ENCODE data around the gene ITSN2.
A peak's percentile ranks its signal among the peaks of the same experiment; 100 is the strongest.
"Not testable (repeated sequence)": the region's sequence is repeated elsewhere in the genome, so short reads cannot be mapped to it uniquely, and the experiment has no call there.

The ITSN2 gene

DNA sequence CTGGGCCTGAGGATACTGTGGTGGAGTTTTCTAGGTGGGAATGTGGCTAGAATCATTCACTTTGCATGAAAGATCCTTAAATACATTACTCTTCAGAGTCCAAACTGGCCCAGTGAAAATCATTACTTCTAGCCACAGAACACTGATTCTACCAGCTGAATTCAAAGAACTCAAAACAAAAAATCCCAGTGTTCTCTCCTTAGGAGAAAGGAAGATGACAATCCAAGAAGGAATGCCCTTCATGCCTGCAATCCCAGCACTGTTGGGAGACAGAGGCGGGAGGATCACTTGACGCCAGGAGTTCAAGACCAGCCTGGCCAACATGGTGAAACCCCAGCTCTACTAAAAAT, 150.3 kb downstream of the ITSN2 start:
- DNase-seq = no peak

DNA sequence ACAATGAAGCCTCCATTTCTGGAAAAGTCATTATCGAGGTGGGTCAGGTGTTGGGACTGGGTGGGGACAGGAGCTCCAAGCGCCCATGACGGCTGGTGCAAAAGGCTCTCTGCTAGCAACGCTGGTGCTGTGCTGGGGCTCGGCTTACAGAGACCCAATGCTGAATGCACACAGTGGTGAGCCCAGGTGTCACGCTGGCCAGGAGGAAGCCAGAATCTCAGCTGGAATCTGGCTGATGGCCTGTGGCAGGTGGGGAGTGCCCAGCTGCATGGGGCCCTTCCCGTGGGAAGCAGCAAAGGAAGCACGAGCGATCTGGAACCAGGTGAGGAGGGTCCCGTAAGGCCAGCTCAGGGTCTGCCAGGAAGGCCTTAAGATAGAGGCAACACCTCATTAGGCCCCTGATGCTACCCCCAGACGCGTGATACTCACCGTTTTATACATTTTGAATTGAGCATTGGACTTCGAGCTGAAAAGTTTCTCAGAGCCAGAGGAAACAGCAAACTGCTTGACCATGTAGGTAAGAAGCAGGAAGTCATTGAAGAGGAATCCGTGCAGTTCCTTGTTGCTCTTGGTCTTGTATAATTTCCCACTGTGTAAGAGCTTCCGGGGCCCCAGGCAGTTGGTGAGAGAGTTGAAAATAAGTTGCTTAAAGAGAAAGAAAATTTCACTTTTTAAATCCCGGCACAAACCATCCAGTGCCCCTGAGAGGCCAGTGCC, 150.8 kb downstream of the ITSN2 start:
- no peak for DNase-seq

DNA sequence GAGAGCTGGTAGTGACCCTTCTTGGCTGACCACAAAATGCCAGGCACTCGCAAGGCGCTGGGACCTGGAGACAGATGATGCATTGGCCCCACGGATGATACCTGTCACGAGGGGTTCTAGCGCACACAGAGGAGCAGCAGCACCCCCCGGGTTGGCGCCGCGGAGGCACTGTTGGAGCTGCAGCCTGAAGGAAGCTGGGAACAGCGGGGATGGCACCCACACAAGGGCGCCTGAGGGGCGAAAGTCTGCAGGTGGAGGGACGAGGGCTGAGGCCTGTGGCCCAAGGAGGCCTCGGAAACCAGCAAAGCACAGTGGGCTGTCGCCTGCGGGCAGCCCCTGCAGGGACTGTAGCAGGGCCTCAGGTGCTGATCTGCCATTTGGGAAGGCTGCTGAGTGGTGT, 151.8 kb downstream of the ITSN2 start:
- DNase-seq = no peak

- no peak for DNase-seq
Observed at GRCh38 chr2:24207359-24207758, 153.0 kb downstream of the ITSN2 start.

DNA sequence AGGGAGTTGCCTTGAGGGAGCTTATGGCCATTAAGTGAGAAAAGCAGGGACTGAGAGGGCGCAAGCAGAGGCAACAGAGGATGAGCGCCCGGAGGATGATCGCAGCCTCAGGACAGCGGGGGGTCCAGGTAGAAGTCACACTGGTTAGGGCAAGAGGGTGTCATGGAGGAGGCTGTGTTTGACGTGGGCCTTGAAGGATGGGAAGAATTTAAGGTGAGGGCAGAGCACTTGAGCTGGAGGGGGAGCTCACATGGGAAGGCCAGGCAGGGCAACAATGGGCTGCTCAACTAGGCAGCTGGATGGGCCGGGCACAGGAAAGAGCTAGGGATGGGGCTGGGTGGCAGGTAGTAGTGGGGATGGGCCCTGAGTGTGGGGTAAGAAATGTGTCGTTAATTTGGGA, 153.6 kb downstream of the ITSN2 start:
- DNase-seq = no peak

GRCh38 chr2:24206242-24206641, 154.1 kb downstream of the ITSN2 start:
- DNase-seq = peak; percentile 53

GRCh38 chr2:24205131-24205530, 155.2 kb downstream of the ITSN2 start:
- no peak for DNase-seq

GRCh38 chr2:24204505-24204904, 155.8 kb downstream of the ITSN2 start:
- no peak for DNase-seq

DNA sequence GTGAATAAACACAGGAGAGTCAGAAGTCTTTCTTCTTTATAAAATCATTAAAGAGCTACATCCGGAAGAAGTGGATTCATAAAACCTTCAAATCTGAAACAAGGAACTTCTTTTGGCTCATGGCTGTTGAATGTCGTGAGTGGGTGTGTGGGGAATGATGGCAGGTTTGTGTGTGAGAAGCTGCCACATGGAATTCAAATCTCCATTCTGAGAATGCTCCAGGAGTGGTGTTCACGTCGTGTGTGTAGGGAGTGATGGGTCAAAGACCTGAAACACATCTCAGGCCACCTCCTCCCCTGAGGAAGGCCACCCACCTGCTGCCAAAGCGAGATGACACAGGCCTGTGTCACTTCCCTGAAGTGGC, 156.6 kb downstream of the ITSN2 start:
- no peak for DNase-seq

GRCh38 chr2:24203029-24203786, 157.1 kb downstream of the ITSN2 start:
- DNase-seq = no peak

DNA sequence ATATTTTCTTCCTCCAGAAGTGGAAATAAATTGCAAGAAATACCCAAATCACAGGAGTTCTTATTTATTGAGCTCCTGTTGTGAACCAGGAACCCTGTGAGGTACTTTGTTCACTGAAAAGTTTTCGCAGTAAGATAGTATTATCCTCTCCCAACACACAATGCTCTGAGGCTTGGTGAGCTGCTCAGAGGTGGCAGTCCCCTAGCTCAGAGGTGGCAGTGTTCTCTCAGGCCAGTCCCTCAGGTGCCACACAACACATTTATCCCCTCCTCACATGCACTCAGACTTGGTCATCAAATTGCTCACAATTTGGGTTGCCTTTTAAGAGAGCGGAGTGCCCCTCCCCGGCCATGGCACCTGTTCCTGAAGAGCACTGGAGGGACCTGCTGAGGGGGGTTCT, 159.5 kb downstream of the ITSN2 start:
- no peak for DNase-seq

GRCh38 chr2:24199968-24200590, 160.3 kb downstream of the ITSN2 start:
- no peak for DNase-seq

DNA sequence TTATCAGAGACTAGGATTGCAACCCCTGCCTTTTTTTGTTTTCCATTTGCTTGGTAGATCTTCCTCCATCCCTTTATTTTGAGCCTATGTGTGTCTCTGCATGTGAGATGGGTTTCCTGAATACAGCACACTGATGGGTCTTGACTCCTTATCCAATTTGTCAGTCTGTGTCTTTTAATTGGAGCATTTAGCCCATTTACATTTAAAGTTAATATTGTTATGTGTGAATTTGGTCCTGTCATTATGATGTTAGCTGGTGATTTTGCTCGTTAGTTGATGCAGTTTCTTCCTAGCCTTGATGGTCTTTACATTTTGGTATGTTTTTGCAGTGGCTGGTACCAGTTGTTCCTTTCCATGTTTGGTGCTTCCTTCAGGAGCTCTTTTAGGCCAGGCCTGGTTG, 163.1 kb downstream of the ITSN2 start:
- not testable (repeated sequence) for DNase-seq

- no peak for DNase-seq
Observed at GRCh38 chr2:24191848-24192247, 168.5 kb downstream of the ITSN2 start.

DNA sequence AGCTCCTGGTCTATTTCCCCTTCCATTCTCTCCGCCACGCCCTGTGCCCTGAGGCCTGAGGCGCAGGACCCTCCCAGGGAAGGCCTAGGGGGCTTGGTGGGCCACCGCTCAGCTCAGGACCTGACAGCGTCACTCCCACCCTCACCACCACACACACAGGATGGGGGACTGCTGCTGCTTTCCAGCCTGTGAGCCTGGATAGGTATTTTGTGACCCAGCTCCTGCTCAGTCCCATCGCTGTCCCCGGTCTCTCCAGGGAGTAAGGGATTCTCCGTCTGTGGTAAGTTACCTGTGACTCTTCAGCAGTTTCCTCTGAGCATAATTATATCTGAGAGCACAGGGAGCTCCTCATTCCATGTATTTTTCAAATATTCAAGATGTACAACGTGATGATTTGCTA, 169.2 kb downstream of the ITSN2 start:
- no peak for DNase-seq

GRCh38 chr2:24190503-24190902, 169.8 kb downstream of the ITSN2 start:
- no peak for DNase-seq

DNA sequence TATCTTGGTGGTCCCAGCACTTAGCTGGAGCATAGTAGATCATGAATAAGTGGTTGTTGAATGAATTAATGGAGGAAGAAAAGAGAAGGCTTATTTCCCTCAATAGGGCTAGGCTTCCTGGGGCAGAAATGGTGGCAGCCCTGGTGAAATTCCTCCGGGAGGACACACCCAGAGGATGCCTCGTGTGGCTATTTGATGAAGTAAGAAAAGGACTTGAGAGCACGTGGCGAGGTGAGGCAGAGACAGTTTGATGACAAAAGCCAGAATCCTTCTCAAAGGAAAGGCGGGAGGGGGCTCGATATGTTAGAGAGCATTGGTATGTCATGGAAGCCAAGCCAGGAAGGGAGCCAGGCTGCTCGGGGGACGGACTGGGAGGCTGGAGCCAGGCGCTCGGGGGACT, 170.8 kb downstream of the ITSN2 start:
- no peak for DNase-seq

- no peak for DNase-seq
Observed at GRCh38 chr2:24183366-24184069, 176.8 kb downstream of the ITSN2 start.

DNA sequence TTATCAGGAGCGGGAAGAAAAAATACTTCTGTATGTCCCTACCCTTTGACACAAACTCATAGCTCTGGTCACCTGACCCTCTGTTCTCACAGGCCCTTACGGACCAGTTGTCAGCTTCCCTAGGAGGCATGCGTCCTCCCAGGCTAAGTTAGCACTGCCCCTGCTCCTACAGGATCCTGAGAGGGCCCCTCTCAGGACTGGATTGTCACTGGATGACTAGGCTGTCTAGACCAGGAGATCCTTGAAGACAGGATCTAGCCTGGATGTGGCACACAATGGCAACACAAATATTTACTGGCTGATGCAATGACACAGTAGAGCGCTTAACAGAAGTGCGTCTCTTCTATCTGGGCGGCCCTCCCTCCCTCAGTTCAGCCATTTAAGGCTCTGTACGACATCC, 177.8 kb downstream of the ITSN2 start:
- DNase-seq = no peak

DNA sequence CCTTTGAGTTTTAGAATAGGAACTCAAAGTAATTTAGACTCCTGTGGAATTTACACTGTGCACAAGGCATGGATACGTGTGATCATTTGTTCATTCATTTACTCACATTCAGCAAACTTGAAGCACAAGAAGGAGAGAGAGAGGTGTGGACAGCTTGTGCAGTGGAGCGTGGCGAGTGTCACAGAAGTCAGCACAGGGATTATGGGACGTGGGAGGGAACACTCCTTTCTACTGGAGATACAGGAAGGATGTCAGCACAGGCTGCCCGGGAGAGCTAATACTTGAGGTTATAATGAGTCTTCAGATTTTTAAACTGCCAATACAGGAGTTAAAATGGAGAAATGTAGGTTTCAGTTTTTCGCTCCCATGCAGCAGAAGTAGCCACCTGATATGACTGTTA, 178.5 kb downstream of the ITSN2 start:
- no peak for DNase-seq

- DNase-seq = no peak
Observed at GRCh38 chr2:24179683-24180082, 180.7 kb downstream of the ITSN2 start.

- DNase-seq = no peak
Observed at GRCh38 chr2:24176326-24176725, 184.0 kb downstream of the ITSN2 start.

GRCh38 chr2:24175631-24176187, 184.6 kb downstream of the ITSN2 start:
- no peak for DNase-seq

Measured in activated effector memory CD4-positive, alpha-beta T cell treated with anti-CD3 and anti-CD28 coated beads, Interleukin-2, amount 50 U/mL, for 16 hours (primary cell).